ENCODE measurements around the gene ANKRD11. TPM values are rescaled to one million over a fixed set of nuclear protein-coding genes. Genes with fewer than 3 reads are reported as not detected.

The ANKRD11 gene
- total and polyA plus RNA-seq, 8 donors, result 90.7 to 123 (median 98.4) TPM

DNA sequence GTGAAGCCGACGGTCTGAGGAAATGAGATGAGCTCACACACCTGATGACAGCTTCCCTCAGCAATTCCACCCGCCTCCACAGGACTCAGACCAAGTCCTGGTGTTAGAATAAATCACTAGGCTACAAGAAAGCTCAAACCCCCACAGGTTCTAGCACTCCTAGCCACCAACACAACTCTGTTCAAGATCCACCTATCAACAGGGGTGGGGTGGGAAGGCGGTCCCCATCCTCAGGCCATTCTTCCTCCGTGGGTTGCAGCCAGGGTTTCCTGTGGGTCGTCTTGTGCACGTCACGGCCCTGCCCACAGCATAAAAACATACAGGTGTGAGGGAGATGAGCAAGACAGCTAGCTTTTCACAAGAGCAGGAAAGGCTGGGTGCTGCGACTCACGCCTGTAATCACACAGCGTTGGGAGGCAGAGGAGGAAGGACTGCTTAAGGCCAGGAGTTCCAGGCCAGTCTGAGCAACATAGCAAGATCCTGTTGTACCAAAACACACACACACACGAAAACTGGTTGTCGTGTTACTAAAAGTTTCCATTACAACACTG is 81.1 kb downstream of the ANKRD11 start:
- TF ChIP-seq, protein P1, sequence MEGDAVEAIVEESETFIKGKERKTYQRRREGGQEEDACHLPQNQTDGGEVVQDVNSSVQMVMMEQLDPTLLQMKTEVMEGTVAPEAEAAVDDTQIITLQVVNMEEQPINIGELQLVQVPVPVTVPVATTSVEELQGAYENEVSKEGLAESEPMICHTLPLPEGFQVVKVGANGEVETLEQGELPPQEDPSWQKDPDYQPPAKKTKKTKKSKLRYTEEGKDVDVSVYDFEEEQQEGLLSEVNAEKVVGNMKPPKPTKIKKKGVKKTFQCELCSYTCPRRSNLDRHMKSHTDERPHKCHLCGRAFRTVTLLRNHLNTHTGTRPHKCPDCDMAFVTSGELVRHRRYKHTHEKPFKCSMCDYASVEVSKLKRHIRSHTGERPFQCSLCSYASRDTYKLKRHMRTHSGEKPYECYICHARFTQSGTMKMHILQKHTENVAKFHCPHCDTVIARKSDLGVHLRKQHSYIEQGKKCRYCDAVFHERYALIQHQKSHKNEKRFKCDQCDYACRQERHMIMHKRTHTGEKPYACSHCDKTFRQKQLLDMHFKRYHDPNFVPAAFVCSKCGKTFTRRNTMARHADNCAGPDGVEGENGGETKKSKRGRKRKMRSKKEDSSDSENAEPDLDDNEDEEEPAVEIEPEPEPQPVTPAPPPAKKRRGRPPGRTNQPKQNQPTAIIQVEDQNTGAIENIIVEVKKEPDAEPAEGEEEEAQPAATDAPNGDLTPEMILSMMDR (IDR thresholded peaks at IDR 0.05), result no peak
- Histone ChIP-seq H3K36me3 (no peaks in the 10 kb centered on the region), H3K27ac (peak overlapping the region in 1 of 2 donors; percentile 45), H3K27me3 (no peaks in the 10 kb centered on the region), H3K4me3 (no peak overlapping the region), H3K4me1 (peaks cover 50 to 86% of the 10 kb centered on the region in 2 donors), H3K9me3 (no peaks in the 10 kb centered on the region)
- intact Hi-C loops (cut with DNase I), result no loop called here
- ATAC-seq (no peak), DNase-seq (no peak)

DNA sequence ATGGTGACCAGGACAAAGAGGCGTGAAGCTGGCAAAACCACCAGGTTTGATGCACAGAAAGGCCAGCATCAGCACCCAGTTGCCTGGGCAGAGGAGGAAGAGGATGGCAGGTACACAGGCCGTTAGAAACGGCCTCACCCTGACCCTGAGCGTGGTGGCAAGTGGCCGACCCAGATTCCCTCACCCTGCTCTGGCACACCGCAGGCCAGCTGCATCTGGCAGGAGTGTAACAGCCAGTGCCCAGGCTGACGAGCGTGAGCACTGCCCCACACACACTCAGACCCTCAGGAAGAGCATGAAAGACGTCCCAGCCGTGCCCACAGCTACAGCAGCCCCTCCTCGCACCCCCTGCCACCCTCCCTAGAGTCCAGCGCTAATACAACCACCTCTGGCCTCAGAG is 82.0 kb downstream of the ANKRD11 start:
- H3K27ac ChIP-seq, result peak overlapping the region in 1 of 2 donors; percentile 51
- intact Hi-C loops (cut with DNase I), result no loop called here
- no peak overlapping the region for H3K4me3 ChIP-seq
- DNase-seq, result no peak
- H3K36me3 ChIP-seq, result no peaks in the 10 kb centered on the region
- TF ChIP-seq, protein P1 (IDR thresholded peaks at IDR 0.05), result no peak
- H3K9me3 ChIP-seq, result no peaks in the 10 kb centered on the region
- H3K27me3 ChIP-seq, result no peaks in the 10 kb centered on the region
- peaks cover 44 to 86% of the 10 kb centered on the region in 2 donors for H3K4me1 ChIP-seq
- no peak for ATAC-seq

- Histone ChIP-seq H3K27me3 (no peaks in the 10 kb centered on the region), H3K4me1 (peaks cover 41 to 86% of the 10 kb centered on the region in 2 donors), H3K36me3 (no peaks in the 10 kb centered on the region), H3K27ac (peak overlapping the region in 1 of 2 donors; percentile 51), H3K9me3 (no peaks in the 10 kb centered on the region), H3K4me3 (no peak overlapping the region)
- peak; percentile 5 for ATAC-seq
- no peak for DNase-seq
- TF ChIP-seq, protein P1 (IDR thresholded peaks at IDR 0.05), result no peak
- intact Hi-C loops (cut with DNase I), result no loop called here
Measured at GRCh38 chr16:89407925-89408300, 82.4 kb downstream of the ANKRD11 start.

DNA sequence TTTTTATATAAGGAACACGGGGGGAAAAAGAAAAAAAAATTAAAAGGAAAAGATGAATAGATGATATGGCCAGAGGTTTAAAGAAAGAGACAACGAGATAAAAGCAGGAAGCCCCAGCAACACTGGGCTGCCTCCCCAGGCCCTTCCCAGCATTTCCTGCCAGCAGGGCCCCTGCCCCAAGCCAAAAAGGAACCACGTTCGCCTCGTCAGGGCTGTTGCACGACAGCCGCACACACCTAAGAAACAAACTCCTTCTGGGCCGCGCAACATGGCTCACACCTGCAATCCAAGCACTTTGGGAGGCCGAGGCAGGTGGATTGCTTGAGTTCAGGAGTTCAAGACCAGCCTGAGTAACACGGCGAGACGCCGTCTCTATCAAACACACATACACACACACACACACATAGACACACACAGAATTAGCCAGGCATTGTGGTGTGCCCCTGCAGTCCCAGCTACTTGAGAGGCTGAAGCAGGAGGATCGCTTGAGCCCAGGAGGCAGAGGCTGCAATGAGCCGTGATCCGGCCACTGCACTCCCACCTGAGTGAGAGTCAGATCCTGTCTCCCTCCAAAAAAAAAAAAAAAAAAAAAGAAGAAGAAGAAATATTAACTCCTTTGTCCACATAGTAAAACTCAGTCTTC is 83.0 kb downstream of the ANKRD11 start:
- intact Hi-C loops (cut with DNase I), result no loop called here
- Histone ChIP-seq H3K36me3 (no peaks in the 10 kb centered on the region), H3K4me3 (no peak overlapping the region), H3K27me3 (no peaks in the 10 kb centered on the region), H3K4me1 (peaks cover 36 to 84% of the 10 kb centered on the region in 2 donors), H3K9me3 (no peaks in the 10 kb centered on the region), H3K27ac (peak overlapping the region in 1 of 2 donors; percentile 51)
- no peak for ATAC-seq
- peak in 1 of 4 donors; percentile 85 for DNase-seq
- TF ChIP-seq, protein P1 (IDR thresholded peaks at IDR 0.05), result no peak

DNA sequence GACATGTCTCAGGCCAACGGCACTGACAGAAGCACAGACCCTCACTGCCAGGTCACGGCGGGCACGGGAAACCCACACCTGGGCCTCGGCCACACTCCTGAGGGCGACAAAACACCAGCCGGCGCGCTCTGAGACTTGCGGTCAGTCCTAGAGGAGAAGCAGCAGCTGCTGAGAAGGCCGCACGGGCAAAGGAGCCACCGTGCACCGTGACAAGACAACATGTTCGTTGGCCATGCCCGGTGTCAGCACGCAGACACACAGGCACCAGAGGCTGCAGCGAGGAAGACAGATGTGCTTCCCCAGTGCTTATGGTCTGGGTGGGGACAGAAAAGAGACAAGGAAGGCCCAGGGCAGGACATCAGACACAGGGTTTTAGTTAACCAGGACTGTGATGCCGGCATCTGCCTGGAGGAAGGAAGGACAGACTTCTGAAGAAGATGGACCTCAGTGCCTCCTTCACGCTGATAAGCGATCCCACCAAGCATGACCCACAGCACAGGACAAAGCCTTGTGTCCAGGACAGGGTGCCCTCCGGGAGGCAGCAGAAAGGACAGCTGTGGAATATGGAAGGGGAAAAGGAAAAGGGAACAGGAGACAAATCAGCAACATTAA is 84.0 kb downstream of the ANKRD11 start:
- Histone ChIP-seq H3K36me3 (no peaks in the 10 kb centered on the region), H3K4me1 (peaks cover 33 to 77% of the 10 kb centered on the region in 2 donors), H3K27me3 (no peaks in the 10 kb centered on the region), H3K9me3 (no peaks in the 10 kb centered on the region), H3K4me3 (no peak overlapping the region), H3K27ac (peak overlapping the region in 1 of 2 donors; percentile 51)
- TF ChIP-seq, protein P1 (IDR thresholded peaks at IDR 0.05), result no peak
- intact Hi-C loops (cut with DNase I), result no loop called here
- no peak for DNase-seq
- no peak for ATAC-seq

All from left lung (tissue), 10 donors.